Measurements from ENCODE around the gene NOC4L.

Gene NOC4L

DNA sequence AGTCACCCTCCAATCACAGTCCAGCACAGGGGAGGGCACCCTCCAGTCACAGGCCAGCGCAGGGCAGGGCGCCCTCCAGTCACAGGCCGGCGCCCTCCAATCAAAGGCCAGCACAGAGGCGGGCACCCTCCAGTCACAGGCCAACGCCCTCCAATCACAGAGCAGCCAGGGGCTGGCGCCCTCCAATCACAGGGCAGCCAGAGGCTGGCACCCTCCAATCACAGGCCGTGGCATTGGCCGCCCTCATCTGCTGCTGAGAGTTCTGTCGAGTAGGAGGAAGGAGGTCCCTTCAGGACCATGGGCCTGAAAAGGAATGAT lies 26.7 kb upstream of the NOC4L start:
- H3K9ac ChIP-seq (ENCODE audit: low read length), result no peak overlapping the region
- no peak overlapping the region for H4K8ac ChIP-seq (ENCODE audit: low read depth, low read length)
- H2AFZ ChIP-seq (ENCODE audit: insufficient read depth, low read length, poor library complexity), result no peak overlapping the region
- H4K91ac ChIP-seq (ENCODE audit: low read depth, low read length), result no peak overlapping the region
- no peak overlapping the region for H3K4me3 ChIP-seq (ENCODE audit: low read depth, low read length)
- no peak for DNase-seq
- H2BK12ac ChIP-seq (ENCODE audit: low read length), result no peak overlapping the region
- H2BK5ac ChIP-seq (ENCODE audit: low read depth, low read length, poor library complexity), result no peak overlapping the region
- H3K79me1 ChIP-seq (ENCODE audit: low read length), result no peaks in the 10 kb centered on the region
- H3K14ac ChIP-seq (ENCODE audit: low read length), result no peak overlapping the region
- H3K4me2 ChIP-seq (ENCODE audit: low read length), result no peak overlapping the region
- no peak overlapping the region for H3K18ac ChIP-seq (ENCODE audit: low read length)
- no peak overlapping the region for H2AK5ac ChIP-seq (ENCODE audit: low read length)
- H2BK120ac ChIP-seq (ENCODE audit: insufficient read depth, low read length, poor library complexity), result no peak overlapping the region
- no peaks in the 10 kb centered on the region for H3K27me3 ChIP-seq (ENCODE audit: insufficient read depth, low read length)
- no peaks in the 10 kb centered on the region for H3K4me1 ChIP-seq (ENCODE audit: control insufficient read depth in 1 of 2, insufficient read depth in 2 of 2, low read length in 2 of 2)
- no peak overlapping the region for H3K23ac ChIP-seq (ENCODE audit: low read length)
- no peak overlapping the region for H3K27ac ChIP-seq (ENCODE audit: low read depth, low read length)
- H3K36me3 ChIP-seq (ENCODE audit: control insufficient read depth in 1 of 2, insufficient read depth in 2 of 2, low read length in 2 of 2), result peaks cover 57 to 60% of the 10 kb centered on the region in 2 experiments
- H3K79me2 ChIP-seq (ENCODE audit: control insufficient read depth, insufficient read depth, low read length, poor library complexity), result no peaks in the 10 kb centered on the region
- H3K9me3 ChIP-seq (ENCODE audit: insufficient read depth, low read depth, low read length), result peaks cover 5% of the 10 kb centered on the region
- WGBS (ENCODE audit: extremely low coverage, insufficient coverage, insufficient read length), result no CpG with 5 or more reads among the region's 10 CpGs
- H4K12ac ChIP-seq (ENCODE audit: low read depth, low read length), result no peak overlapping the region
- no peak overlapping the region for H3K4ac ChIP-seq (ENCODE audit: low read depth, low read length)

DNA sequence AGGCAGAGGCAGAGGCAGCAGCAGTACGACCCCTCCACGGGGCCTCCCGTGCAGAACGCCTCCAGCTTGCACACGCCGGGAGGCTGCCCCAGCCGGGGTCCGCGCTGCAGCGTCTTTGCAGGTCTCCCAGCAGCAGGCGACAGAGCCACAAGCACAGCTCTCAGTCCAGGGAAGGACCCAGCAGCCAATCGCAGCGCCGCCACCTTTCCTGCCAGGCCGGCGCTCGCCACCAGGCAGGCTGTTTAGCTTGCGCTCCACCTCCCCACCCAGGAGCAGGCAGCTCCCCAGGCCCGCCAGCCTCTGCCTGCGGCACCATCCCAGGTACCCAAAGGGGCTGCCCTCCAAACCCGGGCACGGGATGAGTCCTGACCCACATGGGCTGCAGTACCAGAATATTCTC lies 25.4 kb upstream of the NOC4L start:
- no peaks in the 10 kb centered on the region for H3K79me2 ChIP-seq (ENCODE audit: control insufficient read depth, insufficient read depth, low read length, poor library complexity)
- WGBS (ENCODE audit: extremely low coverage, insufficient coverage, insufficient read length), result no CpG with 5 or more reads among the region's 22 CpGs
- H2AK5ac ChIP-seq (ENCODE audit: low read length), result no peak overlapping the region
- DNase-seq, result no peak
- H2BK12ac ChIP-seq (ENCODE audit: low read length), result no peak overlapping the region
- no peak overlapping the region for H3K4me2 ChIP-seq (ENCODE audit: low read length)
- H3K27me3 ChIP-seq (ENCODE audit: insufficient read depth, low read length), result no peaks in the 10 kb centered on the region
- no peaks in the 10 kb centered on the region for H3K4me1 ChIP-seq (ENCODE audit: control insufficient read depth in 1 of 2, insufficient read depth in 2 of 2, low read length in 2 of 2)
- no peak overlapping the region for H3K9ac ChIP-seq (ENCODE audit: low read length)
- no peak overlapping the region for H2BK120ac ChIP-seq (ENCODE audit: insufficient read depth, low read length, poor library complexity)
- H4K8ac ChIP-seq (ENCODE audit: low read depth, low read length), result no peak overlapping the region
- no peak overlapping the region for H3K27ac ChIP-seq (ENCODE audit: low read depth, low read length)
- H2AFZ ChIP-seq (ENCODE audit: insufficient read depth, low read length, poor library complexity), result no peak overlapping the region
- H3K18ac ChIP-seq (ENCODE audit: low read length), result no peak overlapping the region
- no peak overlapping the region for H3K14ac ChIP-seq (ENCODE audit: low read length)
- H3K79me1 ChIP-seq (ENCODE audit: low read length), result no peaks in the 10 kb centered on the region
- no peak overlapping the region for H3K4me3 ChIP-seq (ENCODE audit: low read depth, low read length)
- no peak overlapping the region for H3K4ac ChIP-seq (ENCODE audit: low read depth, low read length)
- no peak overlapping the region for H2BK5ac ChIP-seq (ENCODE audit: low read depth, low read length, poor library complexity)
- peaks cover 53 to 57% of the 10 kb centered on the region in 2 experiments for H3K36me3 ChIP-seq (ENCODE audit: control insufficient read depth in 1 of 2, insufficient read depth in 2 of 2, low read length in 2 of 2)
- H3K23ac ChIP-seq (ENCODE audit: low read length), result no peak overlapping the region
- no peak overlapping the region for H4K12ac ChIP-seq (ENCODE audit: low read depth, low read length)
- no peak overlapping the region for H4K91ac ChIP-seq (ENCODE audit: low read depth, low read length)
- H3K9me3 ChIP-seq (ENCODE audit: insufficient read depth, low read depth, low read length), result peaks cover 5% of the 10 kb centered on the region

DNA sequence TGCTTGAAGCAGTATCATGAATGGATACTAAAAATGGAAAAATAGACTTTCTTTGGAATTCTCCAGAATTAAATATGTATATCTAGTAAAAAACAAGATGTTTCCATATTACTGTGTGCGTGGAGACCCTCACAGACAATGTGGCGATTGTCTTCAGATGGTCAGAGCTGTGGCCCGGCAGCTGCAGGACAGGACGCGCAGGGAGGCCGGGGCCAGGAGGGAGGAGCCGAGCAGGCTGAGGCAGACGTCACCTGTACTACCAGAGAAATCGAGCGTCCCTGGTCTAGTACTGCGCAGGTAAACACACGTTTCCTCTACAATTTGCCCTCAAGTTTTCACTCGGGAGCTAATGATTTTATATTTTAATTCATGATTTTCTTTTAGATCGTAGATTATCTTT lies 23.0 kb upstream of the NOC4L start:
- no peak overlapping the region for H3K4ac ChIP-seq (ENCODE audit: low read depth, low read length)
- no peak overlapping the region for H3K18ac ChIP-seq (ENCODE audit: low read length)
- no peak overlapping the region for H4K91ac ChIP-seq (ENCODE audit: low read depth, low read length)
- H3K79me1 ChIP-seq (ENCODE audit: low read length), result no peaks in the 10 kb centered on the region
- H3K9me3 ChIP-seq (ENCODE audit: insufficient read depth, low read depth, low read length), result peaks cover 6% of the 10 kb centered on the region
- WGBS (ENCODE audit: extremely low coverage, insufficient coverage, insufficient read length), result no CpG with 5 or more reads among the region's 14 CpGs
- H3K4me3 ChIP-seq (ENCODE audit: low read depth, low read length), result no peak overlapping the region
- DNase-seq, result no peak
- no peak overlapping the region for H3K14ac ChIP-seq (ENCODE audit: low read length)
- H3K27me3 ChIP-seq (ENCODE audit: insufficient read depth, low read length), result no peaks in the 10 kb centered on the region
- no peak overlapping the region for H3K9ac ChIP-seq (ENCODE audit: low read length)
- no peak overlapping the region for H2BK5ac ChIP-seq (ENCODE audit: low read depth, low read length, poor library complexity)
- no peak overlapping the region for H4K8ac ChIP-seq (ENCODE audit: low read depth, low read length)
- H3K23ac ChIP-seq (ENCODE audit: low read length), result no peak overlapping the region
- H3K79me2 ChIP-seq (ENCODE audit: control insufficient read depth, insufficient read depth, low read length, poor library complexity), result no peaks in the 10 kb centered on the region
- no peak overlapping the region for H2BK12ac ChIP-seq (ENCODE audit: low read length)
- no peak overlapping the region for H2BK120ac ChIP-seq (ENCODE audit: insufficient read depth, low read length, poor library complexity)
- no peak overlapping the region for H2AFZ ChIP-seq (ENCODE audit: insufficient read depth, low read length, poor library complexity)
- no peak overlapping the region for H2AK5ac ChIP-seq (ENCODE audit: low read length)
- H3K36me3 ChIP-seq (ENCODE audit: control insufficient read depth in 1 of 2, insufficient read depth in 2 of 2, low read length in 2 of 2), result peaks cover 55 to 58% of the 10 kb centered on the region in 2 experiments
- H3K4me2 ChIP-seq (ENCODE audit: low read length), result no peak overlapping the region
- no peak overlapping the region for H3K27ac ChIP-seq (ENCODE audit: low read depth, low read length)
- no peak overlapping the region for H4K12ac ChIP-seq (ENCODE audit: low read depth, low read length)
- H3K4me1 ChIP-seq (ENCODE audit: control insufficient read depth in 1 of 2, insufficient read depth in 2 of 2, low read length in 2 of 2), result no peaks in the 10 kb centered on the region

DNA sequence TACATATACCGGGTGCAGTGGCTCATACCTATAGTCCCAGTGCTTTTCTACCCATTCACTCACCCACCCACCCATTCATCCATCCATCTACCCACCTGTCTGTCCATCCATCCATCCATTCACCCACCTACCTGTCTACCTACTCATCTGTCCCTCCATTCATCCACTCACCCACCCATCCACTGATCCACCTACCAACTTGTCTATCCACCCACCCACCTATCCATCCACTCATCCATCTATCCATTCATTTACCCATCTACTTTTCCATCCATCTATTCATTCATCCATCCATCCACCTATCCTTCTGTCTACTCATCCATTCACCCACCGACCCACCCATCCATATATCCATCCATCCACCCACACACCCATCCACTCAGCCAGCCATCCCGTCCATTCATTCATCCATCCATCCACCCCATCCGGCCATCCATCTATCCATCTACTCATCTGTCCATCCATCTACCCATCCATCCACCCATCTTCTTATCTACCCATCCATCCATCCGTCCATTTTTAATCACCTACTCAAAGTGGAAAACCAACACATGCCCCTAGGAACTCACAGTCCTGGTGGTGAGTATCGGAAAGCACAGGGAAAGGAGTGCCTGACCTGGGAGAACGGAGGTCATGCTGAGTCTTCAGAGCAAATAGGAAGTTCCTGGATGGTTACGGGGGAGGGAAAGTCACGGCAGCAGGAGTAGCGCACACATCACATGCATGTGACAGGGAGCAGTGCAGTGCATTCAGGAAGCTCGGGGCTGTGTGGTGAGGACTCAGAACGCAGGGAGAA lies 20.1 kb upstream of the NOC4L start:
- Histone ChIP-seq H2AFZ (ENCODE audit: insufficient read depth, low read length, poor library complexity) (no peak overlapping the region), H3K23ac (ENCODE audit: low read length) (no peak overlapping the region), H4K12ac (ENCODE audit: low read depth, low read length) (no peak overlapping the region), H3K4ac (ENCODE audit: low read depth, low read length) (no peak overlapping the region), H3K4me2 (ENCODE audit: low read length) (no peak overlapping the region), H2BK120ac (ENCODE audit: insufficient read depth, low read length, poor library complexity) (no peak overlapping the region), H4K91ac (ENCODE audit: low read depth, low read length) (no peak overlapping the region), H3K27ac (ENCODE audit: low read depth, low read length) (no peak overlapping the region), H3K27me3 (ENCODE audit: insufficient read depth, low read length) (no peaks in the 10 kb centered on the region), H4K8ac (ENCODE audit: low read depth, low read length) (no peak overlapping the region), H2AK5ac (ENCODE audit: low read length) (no peak overlapping the region), H2BK12ac (ENCODE audit: low read length) (no peak overlapping the region), H3K4me1 (ENCODE audit: control insufficient read depth in 1 of 2, insufficient read depth in 2 of 2, low read length in 2 of 2) (no peaks in the 10 kb centered on the region), H2BK5ac (ENCODE audit: low read depth, low read length, poor library complexity) (no peak overlapping the region), H3K9me3 (ENCODE audit: insufficient read depth, low read depth, low read length) (peaks cover 6% of the 10 kb centered on the region), H3K79me1 (ENCODE audit: low read length) (no peaks in the 10 kb centered on the region), H3K14ac (ENCODE audit: low read length) (no peak overlapping the region), H3K18ac (ENCODE audit: low read length) (no peak overlapping the region), H3K36me3 (ENCODE audit: control insufficient read depth in 1 of 2, insufficient read depth in 2 of 2, low read length in 2 of 2) (peaks cover 48 to 58% of the 10 kb centered on the region in 2 experiments), H3K9ac (ENCODE audit: low read length) (no peak overlapping the region), H3K79me2 (ENCODE audit: control insufficient read depth, insufficient read depth, low read length, poor library complexity) (no peaks in the 10 kb centered on the region), H3K4me3 (ENCODE audit: low read depth, low read length) (no peak overlapping the region)
- 100% methylated on average over 3 of the region's 12 CpGs for WGBS (ENCODE audit: extremely low coverage, insufficient coverage, insufficient read length)
- DNase-seq, result no peak

Data from trophoblast cell (in vitro differentiated cells and primary cell).